MV-4-11 (cell line): ENCODE measurements around the gene DNAH5.
"Not testable (repeated sequence)": the region's sequence is repeated elsewhere in the genome, so short reads cannot be mapped to it uniquely, and the experiment has no call there.

Experiments
- DNase-seq: peaks from one replicate; lab custom pipeline; 2025; lab: John Stamatoyannopoulos, UW

The DNAH5 gene

DNA sequence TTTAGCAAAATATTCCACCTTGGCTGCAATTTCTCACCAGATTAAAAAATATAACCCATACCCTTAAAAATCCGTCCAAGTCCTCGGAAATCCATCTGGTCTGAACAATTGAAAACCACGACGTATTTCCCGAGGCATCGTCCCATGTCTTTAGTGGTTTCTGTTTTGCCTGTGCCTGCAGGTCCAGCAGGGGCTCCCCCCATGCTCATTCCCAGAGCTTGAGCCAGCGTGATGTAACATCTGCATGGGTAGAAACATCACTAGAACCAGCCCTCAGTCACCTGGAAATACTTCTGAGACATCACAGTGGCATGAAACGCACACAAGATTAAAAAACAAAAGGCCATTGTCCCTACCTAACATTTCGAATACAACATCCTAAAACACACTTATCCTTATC, 114.0 kb downstream of the DNAH5 start:
- DNase-seq, result no peak

DNA sequence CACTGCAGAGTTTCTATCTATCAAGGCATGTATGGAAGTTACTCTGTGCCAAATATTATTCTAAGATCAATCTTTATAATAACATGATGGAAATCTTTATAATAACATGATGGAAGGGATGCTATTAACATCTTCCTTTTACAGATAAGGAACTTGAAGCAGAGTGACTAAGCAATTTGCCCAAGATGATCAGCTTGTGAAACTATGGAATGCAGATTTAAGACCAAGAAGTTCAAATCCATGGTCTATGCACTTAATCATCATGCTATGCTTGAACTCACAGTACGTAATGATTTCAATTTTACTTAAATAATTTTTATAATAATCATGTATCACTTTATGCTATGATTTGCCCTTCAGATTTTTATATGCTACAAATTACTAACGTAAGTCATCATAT, 123.1 kb downstream of the DNAH5 start:
- DNase-seq, result no peak

DNA sequence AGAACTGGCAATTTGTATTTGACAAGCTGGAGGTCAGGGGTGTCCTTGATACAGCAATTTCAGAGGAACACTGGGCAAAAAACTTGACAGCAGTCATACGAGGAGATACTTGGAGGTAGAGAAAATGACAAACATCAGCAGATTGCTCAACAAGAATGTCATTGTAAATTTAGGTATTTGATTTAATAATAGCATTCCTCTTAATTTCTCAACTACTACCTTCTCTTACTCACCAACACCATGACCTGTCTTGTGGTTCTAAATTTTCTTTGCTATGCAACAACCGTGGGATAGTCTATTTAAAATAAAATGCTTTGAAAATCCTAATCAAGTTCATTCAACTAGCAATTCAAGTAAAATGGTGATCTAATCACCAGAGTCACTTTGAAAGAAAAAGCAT, 128.4 kb downstream of the DNAH5 start:
- DNase-seq, result no peak

DNA sequence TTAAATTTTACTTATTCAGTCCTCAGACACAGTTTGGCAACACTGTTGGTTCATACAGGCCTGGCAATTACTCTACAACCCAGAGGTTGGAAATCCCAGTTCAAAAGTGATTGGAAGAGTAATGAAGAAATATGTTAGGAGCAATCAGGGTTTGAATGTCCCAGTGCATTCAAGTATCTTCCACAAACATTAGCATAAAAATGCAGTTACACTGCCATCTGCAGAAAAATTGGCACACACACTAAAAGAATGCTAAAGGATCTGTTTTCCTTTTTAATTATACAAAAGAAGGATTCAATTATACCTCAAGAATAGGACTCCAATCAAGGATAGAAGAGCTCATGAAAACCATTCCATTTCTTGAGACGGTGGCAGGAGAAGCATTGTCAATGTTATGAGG, 130.2 kb downstream of the DNAH5 start:
- no peak for DNase-seq

DNA sequence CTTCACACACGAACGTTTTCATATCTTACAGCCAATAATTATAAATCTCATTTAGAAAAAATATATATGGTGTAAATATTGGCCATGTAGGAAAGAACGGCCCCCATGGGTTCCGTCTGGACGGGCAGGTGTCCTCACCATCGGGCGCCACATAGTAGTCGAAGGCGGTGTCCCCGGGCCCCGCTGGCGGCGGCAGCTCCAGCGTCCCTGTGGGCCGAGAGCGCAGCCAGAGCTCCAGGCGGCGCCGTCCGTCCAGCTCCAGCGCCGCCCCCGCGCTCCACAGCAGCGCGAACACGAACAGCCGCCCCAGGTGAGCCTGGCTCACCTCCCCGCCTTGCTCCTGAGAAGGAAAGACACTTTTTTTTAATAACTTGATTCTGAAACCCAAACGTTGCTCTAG, 134.6 kb downstream of the DNAH5 start:
- DNase-seq, result no peak

DNA sequence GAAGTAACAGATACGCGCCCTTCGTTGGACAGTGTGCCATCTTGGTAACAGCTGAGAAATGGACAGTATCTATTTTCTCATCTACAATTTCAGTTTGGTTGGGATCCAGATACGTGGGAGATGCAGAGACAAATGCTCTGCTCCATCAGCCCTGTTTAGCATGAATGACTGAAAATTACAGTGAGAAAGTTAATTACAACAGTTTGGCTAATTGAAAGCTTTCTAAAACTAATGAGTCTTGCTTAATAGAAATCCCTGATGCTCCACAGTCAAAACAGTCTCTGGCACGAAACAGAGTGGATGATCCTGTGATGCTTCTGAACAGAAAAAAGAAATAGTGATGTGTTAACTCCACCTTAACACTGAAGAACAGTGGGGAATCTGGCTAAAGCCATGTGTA, 140.2 kb downstream of the DNAH5 start:
- no peak for DNase-seq

DNA sequence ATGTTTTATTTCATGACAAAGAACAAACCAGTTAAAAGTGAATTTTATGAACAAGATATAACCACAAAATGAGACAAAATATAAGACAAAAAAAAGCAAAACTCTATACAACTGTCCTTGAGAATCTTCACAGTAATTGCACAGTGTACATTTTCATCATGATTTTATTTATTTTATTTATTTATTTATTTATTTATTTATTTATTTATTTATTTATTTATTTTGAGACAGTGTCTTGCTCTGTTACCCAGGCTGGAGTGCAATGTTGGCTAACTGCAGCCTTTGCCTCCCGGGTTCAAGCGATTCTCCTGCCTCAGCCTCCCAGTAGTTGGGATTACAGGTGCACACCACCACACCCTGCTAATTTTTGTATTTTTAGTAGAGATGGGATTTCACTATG, 145.9 kb downstream of the DNAH5 start:
- not testable (repeated sequence) for DNase-seq

DNA sequence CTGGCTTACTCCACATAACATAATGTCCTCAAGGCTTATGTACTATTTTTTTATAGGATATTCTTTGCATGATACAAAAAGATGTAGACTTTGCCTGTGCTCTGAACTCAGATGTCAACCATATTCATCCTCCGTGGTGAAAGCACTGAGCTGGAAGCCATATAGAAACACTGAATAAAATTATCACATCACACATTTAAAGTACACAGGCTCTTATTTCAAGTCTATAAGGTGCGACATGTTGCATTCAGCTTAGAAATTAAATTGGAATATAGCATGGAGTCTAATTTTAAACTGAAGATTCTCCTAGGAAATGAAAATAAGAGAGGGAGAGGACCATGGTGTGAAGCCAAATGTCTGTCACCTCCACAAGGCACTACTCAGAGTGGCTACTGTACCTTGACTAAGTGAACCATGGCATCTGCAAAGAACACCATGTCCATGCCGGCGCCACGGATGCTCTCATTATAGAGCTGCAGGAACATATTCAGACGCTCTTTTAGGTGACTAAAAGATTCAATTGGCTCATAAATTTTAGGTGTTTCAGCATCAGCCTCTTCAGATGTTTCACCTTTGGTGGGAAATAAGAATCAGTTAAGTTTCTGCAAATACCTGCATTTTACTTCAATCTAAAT, 158.6 kb downstream of the DNAH5 start:
- no peak for DNase-seq

DNA sequence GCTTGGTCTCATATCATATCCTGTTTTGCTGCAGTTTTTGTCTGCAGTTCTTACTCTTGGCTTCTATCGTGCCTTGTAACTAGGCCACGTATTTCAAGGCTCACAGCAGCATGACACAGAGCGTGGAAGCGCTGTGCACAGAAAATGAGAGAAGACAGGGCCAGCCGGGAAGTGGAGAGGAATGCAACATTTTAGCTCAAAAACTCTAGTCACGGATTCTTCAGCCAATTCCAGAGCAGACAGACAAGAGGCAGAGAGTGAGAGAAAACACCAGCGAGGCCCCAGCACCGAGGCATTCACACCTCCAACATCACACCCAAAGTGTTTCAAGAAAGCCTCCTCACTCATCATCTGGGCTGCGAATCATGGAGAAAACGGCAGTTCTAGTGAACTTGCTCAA, 160.8 kb downstream of the DNAH5 start:
- no peak for DNase-seq

DNA sequence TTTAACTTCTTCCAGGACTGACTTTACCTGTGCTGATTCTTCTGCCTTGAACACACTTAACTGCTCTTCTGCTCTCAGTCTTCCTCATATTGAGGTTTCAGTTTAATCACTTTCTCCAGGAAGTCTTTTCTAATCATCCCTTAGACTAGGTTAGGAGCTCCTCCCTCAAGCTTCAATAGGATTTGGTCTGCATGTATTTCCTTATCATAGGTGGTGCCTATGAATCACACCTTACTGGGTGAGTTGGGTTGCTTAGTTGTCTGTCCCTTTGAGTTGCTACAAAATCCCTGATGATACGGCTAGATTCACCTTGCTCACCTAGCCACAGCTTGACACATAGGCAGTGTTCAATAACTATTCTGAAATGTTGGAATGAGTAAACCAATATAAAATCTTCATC, 164.4 kb downstream of the DNAH5 start:
- DNase-seq, result no peak

DNA sequence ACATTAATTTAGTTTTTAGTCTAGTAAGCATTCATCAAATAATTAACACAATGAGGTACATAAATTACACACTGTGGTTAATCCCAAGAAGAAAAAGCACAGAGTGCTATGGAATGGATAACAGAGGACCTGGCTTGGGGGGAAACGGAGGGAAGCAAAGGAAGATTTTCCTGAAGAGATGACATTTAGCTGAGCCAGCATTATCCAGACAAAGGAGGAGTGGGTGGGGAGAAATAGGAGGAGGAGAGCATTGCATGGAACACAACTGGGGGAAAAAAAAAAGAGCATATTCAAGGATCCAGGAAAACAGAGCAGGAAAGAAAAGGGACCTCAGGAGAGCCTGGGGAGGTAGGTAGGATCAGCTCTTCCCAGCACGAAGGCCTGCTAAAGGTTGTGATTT, 170.8 kb downstream of the DNAH5 start:
- DNase-seq, result no peak

DNA sequence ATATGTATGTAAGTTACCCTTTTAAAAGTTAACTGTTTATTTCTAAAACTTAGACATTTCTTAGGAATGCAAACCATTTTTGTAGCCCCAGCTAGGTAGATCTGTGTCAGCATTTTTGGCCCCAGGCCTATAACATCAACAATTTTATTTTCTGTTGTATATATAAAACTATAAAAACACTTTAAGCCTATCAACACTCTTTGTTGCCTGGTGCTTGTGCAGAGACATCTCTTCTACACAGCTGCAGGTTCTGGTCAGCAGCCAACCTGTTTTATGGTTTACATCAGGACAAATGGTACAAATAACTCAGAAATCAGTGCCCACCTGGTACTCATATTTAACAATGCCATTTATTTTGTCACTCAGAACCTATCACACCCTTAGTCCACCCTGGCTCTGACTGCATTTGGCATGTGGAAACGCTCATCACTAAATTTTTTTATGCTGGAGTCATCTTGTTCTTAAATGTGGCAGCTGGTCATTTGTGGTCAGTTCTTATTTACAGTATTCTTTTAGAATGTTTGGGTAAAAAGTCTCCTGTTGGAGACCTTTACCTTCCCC, 173.4 kb downstream of the DNAH5 start:
- DNase-seq, result no peak

DNA sequence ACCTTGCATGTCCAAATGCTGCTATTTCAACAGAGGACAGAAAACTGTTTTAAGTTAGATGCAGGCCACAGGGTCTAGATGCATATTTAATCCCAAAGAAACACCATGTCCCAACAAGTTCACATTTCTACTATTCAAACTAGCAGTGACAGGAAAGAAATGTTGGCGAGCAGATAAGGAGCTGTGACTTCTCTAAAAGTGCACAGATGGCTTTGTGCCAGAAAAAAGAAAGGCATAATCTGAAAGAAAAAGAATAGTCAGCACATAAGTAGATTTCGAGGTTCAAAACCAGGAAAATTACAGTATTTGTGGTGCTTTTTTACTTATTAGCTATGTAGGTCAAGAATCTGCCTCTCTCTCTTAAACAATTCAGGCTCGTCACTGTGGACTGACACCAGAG, 178.3 kb downstream of the DNAH5 start:
- DNase-seq, result no peak

DNA sequence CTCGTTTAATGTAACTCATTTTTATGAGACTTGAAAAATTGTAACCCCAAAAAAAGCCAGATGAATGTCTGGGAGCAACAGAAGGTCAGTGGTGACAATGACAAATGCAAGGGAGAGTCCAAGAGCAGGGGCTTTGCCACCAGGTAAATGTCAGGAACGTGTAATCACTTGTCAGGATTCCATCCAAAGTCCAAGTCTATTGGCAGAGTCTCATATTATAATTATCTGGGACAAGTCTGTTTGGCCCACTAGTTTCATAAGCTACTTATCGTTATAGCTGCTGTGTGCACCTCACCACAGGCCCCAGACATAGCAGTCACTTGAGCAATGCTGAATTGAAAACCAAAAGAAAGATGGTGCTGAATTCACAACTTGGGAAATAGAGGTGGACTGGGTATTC, 180.8 kb downstream of the DNAH5 start:
- no peak for DNase-seq

DNA sequence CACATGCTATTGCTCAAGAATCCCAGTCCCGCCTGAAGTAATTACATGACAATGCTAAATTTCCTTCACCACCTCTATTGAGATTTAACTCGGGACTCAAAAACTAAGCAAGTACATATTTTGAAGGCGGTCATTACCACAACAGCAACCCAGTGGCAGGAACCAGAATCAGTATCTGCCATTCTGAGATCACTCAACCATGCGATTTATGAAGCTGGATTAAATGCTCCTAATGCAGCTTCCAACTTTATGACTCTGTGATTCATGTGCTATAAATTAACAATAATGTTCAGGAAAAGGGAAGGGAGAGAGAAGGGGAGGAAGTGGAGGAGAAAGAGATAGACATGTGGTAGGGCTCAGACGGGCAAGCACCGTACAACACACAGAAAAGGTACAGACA, 194.7 kb downstream of the DNAH5 start:
- no peak for DNase-seq

DNA sequence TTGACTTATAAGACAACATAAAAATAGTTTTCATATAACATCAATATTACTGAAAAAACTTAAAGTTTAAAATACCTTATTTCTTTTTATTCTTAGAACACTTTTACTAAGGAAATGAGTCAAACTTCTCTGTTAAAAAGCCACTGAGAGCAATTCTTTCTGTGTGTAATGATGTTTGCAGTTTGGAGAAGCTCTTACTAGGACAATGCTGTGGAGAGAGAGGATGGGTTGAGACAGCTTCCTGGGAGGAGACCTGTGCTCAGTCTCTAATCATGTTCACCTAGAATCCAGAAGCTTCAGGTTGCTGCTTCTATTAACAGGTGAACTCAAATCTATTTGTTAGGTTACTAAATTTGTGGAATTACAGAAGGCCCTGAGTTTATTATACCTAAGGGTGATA, 198.5 kb downstream of the DNAH5 start:
- DNase-seq, result no peak

DNA sequence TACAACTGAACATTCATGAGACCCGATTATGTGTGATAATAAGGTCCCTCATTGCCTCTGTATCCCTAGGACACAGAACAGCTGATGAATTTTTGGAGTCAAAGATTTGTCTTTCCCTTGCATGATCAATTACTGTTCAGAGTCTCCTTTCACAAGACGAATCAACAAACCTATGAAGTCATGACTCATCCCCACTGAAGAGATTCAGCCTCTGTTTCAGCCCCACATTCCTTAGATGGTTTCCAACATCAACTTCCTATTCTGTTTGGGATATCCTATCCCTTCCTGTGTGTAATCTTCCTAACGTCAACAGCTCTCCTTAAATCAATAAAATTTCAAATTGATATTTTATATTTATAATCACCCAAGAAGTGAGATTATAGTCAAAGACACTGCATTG, 199.0 kb downstream of the DNAH5 start:
- DNase-seq, result no peak

DNA sequence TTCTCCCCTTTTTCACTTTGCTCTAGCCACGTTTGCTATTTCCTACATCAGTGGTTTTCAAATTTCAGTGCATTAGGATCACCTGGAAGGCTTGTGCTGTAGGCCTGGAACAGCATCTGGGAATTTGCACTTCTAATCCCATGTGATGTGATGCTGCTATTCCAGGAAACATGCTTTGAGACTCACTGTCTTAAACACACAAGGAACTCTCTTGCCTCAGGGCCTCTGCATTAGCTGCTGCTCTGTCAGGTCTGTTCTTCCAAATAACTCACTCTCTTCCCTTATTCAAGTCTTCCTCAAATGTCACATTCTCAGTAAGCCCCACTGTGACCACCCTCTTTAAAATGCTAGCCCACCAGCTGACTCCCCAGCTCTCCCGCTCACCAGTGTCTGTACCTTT, 204.0 kb downstream of the DNAH5 start:
- no peak for DNase-seq

DNA sequence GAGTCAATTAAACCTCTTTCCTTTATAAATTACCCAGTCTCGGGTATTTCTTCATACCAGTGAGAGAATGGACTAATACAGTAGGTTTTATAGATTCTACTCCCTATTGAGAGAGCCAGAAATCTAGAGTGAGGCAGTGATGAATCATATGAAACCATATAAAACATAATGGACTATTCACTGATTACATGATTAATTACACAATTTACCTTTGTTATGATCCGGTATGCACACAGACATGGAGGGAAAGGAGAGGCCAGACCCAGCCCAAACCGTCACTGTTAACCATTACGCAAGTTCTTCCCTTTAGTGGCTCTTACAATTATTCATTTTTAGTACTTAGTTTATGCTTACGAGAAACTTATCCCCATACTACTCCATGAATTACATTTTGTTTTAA, 205.0 kb downstream of the DNAH5 start:
- DNase-seq, result no peak

DNA sequence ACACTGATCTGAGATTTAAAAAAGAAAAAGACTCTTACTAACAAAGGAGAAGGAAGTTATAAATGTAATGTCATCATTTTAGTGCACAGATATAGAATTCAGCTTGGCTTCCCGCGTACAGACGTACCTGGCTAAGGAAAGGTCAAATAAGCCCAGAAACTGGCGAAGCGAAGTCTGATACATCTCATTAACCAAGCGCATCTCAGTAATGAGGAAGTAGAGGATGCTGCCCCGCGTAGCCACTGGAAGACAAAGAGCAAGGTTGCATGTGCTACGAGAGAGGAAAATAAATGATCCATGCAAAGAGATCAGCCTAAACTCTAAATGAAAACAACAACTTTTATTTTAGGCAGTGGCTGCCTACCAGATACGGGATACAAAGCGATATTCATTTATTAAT, 208.8 kb downstream of the DNAH5 start:
- no peak for DNase-seq

DNA sequence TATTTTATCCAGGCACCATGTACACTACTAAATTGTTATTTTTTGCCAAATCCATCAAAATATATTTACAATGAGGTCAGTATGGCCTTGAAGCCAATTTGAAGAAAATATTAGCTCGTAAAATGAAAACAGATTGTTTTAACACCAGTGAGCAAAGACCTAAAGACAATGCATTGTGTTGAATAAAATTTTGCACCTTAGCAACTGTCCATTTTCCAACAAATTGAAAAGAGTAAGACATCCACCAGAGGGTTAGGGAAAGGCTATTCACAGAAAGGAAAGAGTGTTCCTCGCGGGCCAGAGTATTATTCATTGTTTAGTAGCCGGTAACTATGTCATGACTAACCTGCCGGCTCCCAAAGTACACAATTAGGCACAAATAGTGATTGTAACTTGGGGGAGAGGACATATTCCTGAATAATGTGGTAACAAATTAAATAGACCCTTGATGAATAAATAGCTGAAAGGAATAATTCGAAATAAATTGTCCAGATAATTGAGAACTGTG, 213.3 kb downstream of the DNAH5 start:
- DNase-seq, result no peak

DNA sequence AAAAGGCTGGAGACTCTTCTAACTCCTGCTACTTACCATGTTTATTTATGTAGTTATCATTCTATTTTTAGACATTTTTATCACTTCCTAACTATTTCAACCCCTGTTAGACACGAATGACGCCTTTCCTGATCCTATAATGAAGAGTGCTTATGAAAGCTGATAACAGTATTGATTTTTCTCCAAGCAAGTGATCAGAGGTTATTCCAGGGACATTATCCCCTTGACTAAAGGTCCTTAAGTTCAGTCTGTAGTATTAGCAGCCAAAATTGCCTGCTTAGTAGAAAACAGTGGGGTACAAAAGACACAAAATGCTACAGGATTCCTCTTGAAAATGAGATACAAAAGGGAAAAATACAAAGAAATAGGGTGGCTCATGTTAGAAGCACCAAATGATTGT, 235.6 kb downstream of the DNAH5 start:
- no peak for DNase-seq

DNA sequence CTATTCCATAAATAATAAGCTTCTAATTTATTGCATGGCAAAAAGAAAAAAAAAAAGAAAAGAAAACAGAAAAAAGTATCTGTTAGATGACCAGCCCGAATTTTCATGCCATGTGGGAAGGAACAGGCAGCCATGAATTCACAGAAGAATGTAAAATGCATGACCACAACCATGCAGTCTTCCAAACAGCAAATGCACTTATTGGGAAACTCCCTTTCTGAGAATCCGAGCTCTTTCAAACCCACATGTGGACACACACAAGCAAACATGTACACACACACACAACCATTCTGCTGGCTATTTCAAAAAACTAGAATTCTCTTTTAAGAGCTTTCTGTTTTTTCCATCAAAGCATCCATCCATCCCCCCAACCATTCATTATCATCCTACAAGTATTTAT, 236.1 kb downstream of the DNAH5 start:
- DNase-seq, result no peak

DNA sequence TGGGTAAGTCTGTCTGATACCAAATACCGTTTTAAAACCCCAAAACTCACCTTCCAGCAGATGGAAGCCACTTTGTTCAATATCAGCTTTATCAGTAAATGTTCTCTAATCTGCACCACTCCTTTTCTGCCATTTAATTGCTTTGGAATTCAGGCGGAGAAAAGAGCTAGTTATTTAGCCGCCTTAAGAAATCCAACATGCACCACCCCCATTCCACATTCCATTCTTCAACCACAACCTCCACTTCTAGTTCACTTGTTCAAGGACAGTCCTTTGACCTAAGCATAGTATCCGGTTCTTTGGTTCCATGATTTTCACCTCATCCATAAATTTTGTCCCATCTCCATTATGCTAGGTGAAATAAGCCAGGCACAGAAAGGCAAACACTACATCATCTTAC, 240.1 kb downstream of the DNAH5 start:
- no peak for DNase-seq
